Right lobe of liver (tissue), 6 donors: ENCODE data around the gene AKIP1. TPM values are rescaled to one million over a fixed set of nuclear protein-coding genes. Genes with fewer than 3 reads are reported as not detected.

ENCODE experiments used
- ATAC-seq, 4 donors: fragments of 200-7000 bp; cut with Tn5 transposase; one replicate each; pipeline ENCODE4 v1.9.1; 2020; ENCODE audit warnings: mild to moderate bottlenecking in 4 of 4, moderate library complexity in 4 of 4
- DNase-seq, 3 donors: peaks; one replicate each; pipeline ENCODE4 v3.0.0-alpha.2; 2020
- H3K27ac ChIP-seq, 3 donors: fragments of 200-600 bp; one replicate each; pipeline ENCODE4 v1.8.0; 2022
- H3K27me3 ChIP-seq, 2 donors: fragments of 200-600 bp; one replicate each; pipeline ENCODE4 v1.8.0; 2022
- H3K36me3 ChIP-seq, 4 donors: fragments of 200-600 bp; sonication (generic) in 1 of 4; one replicate each; pipeline versions ENCODE4 v1.5.1 to v1.8.0; 2017 to 2022; ENCODE audit warnings: control low read depth in 1 of 4
- H3K4me1 ChIP-seq, 4 donors: fragments of 200-600 bp; sonication (generic) in 1 of 4; one replicate each; pipeline versions ENCODE4 v1.5.1 to v1.8.0; 2017 to 2022; ENCODE audit warnings: control low read depth in 1 of 4
- H3K4me3 ChIP-seq, 3 donors: fragments of 200-600 bp; one replicate each; pipeline ENCODE4 v1.8.0; 2022
- H3K9me3 ChIP-seq, 4 donors: fragments of 200-600 bp; sonication (generic) in 1 of 4; one replicate each; pipeline versions ENCODE4 v1.5.1 to v1.8.0; 2017 to 2022; ENCODE audit warnings: control low read depth in 1 of 4
- POLR2A ChIP-seq: fragments of 450-650 bp; IDR thresholded peaks from one replicate; pipeline ENCODE4 v1.6.1; 2017; ENCODE audit warnings: antibody characterized with exemption, mild to moderate bottlenecking
- WGBS: methylation state at CpG from one replicate; pipeline ENCODE4 v1.1.6; 2018; ENCODE audit warnings: low coverage, low lambda C conversion rate; ENCODE audit not compliant: insufficient coverage; ENCODE audit errors: missing lambda C conversion rate; 5-methylcytosine and 5-hydroxymethylcytosine counted together
- intact Hi-C, 2 donors: fragments of 100-400 bp; cut with DNase I; formaldehyde crosslinking; loops; one replicate each; pipeline versions ENCODE4 v1.11.2 to v1.14.1; 2022
- total RNA-seq, 6 experiments: library from RNA; depleted of rRNA in 2 of 6; stranded (reverse); fragments of >200 nt in 2 of 6; fragmentation: NEBNext Ultra II Directional in 3 of 6; extraction: Animal tissue kit (Norgen Biotek cat#: 25700) in 3 of 6; gene quantifications; one replicate each; pipeline versions ENCODE4 v1.1.0 to v1.2.4, GENCODE V29; 2016 to 2023
- TF ChIP-seq, protein P1 (sequence below), 4 donors: fragments of 200-600 bp in 3 of 4; fragments of 450-650 bp in 1 of 4; IDR thresholded peaks; one replicate each; pipeline versions ENCODE4 v1.5.1 to v1.8.0; 2016 to 2022; ENCODE audit warnings: antibody characterized with exemption in 4 of 4, mild to moderate bottlenecking in 2 of 4
- donor health status: DM: no; HTN: yes; CAD: no.
- donor health status: DM: no; HTN: no; CAD: no.
- donor health status: DM: no; HTN: no; CAD: no.
- donor health status: DM: no; HTN: yes; CAD: no.
- donor health status: DM: no; HTN: yes; CAD: no.

AKIP1 gene
- total RNA-seq, 6 experiments from 2014 or later, result 5.8 to 14.8 (median 8.7) TPM

DNA sequence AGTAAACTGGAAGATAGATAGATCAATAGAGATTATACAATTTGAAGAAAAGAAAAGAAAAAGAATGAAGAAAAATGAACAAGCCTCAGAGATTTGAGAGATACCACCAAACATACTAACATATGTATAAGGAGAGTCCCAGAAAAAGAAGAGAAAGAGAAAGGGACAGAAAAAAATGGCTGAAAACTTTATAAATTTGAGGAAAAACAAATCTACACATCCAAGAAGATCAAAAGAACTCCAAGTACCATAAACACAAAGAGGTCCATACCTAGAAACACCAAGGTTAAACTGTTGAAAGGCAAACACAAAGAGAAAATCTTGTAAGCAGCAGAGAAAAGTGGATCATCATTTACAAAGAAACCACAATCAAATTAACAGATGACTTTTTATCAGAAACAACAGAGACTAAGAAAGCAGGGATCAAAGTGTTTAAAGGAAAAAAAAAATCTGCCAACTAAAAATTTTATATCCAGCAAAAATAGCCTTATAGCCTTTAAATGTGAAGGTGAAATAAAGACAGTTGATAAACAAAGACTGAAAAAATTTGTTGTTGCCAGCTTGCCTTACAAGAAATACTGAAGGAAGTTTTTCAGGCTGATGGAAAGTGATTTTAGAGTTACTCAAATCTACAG, 11.8 kb upstream of the AKIP1 start:
- Histone ChIP-seq H3K27ac (no peak overlapping the region), H3K4me3 (no peak overlapping the region), H3K27me3 (no peaks in the 10 kb centered on the region), H3K36me3 (no peaks in the 10 kb centered on the region), H3K4me1 (no peaks in the 10 kb centered on the region), H3K9me3 (peaks cover 0 to 7% (median 0%) of the 10 kb centered on the region in 4 donors)
- no peak for TF ChIP-seq POLR2A
- TF ChIP-seq, protein P1, sequence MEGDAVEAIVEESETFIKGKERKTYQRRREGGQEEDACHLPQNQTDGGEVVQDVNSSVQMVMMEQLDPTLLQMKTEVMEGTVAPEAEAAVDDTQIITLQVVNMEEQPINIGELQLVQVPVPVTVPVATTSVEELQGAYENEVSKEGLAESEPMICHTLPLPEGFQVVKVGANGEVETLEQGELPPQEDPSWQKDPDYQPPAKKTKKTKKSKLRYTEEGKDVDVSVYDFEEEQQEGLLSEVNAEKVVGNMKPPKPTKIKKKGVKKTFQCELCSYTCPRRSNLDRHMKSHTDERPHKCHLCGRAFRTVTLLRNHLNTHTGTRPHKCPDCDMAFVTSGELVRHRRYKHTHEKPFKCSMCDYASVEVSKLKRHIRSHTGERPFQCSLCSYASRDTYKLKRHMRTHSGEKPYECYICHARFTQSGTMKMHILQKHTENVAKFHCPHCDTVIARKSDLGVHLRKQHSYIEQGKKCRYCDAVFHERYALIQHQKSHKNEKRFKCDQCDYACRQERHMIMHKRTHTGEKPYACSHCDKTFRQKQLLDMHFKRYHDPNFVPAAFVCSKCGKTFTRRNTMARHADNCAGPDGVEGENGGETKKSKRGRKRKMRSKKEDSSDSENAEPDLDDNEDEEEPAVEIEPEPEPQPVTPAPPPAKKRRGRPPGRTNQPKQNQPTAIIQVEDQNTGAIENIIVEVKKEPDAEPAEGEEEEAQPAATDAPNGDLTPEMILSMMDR (IDR thresholded peaks at IDR 0.05), result no peak
- intact Hi-C loops, result no loop called here
- DNase-seq (no peak), ATAC-seq (no peak)

DNA sequence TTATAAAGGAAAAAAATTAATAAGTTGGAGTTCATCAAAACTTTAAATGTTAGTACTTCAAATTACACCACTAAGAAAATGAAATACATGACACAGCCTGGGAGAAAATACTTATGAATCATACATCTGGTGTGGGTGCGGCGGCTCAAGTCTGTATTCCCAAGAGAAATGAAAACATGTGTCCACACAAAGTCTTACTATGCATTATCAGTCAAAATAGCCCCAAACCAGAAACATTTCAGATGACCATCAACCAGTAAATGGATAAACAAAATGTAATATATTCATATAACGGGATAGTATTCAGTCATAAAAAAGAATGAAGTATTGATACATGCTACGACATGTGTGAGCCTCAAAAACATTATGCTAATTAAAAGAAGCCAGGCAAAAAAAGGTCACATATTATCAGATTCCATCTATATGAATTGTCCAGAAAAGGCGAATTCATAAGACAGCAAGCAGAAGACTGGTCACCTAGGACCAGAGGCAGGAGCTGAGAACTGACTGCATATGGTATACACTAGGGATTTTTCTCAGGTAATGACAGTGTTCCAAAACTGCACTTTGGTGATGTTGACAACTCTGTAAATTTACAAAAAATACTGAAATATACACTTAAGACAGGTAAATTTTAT, 5.3 kb upstream of the AKIP1 start:
- TF ChIP-seq, protein P1 (IDR thresholded peaks at IDR 0.05), result no peak
- no peak for TF ChIP-seq POLR2A
- intact Hi-C loops, result no loop called here
- no peak for DNase-seq

DNA sequence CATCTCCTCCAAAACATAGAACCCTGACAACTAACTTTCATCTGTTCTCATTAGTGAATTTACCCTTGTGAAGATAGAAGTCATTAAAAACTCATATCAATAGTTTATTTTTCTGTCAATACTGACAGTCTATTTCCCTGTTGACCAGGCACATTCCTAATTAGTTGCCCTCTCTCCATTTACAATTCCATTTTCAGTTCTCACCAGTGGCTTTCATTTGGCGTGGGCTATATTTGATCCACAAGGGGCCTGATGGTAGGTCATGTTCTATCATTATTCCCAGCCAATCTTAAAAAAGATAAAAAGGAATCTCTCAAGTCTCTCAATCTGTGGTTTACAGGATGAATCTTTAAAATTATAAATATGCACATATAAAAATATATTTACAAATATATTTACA, 3.9 kb upstream of the AKIP1 start:
- Histone ChIP-seq H3K36me3 (no peaks in the 10 kb centered on the region), H3K27ac (no peak overlapping the region), H3K4me1 (peaks cover 0 to 5% (median 0%) of the 10 kb centered on the region in 4 donors), H3K4me3 (no peak overlapping the region), H3K9me3 (no peaks in the 10 kb centered on the region), H3K27me3 (no peaks in the 10 kb centered on the region)
- 100% methylated on average over 1 of the region's 1 CpG for WGBS
- no peak for DNase-seq
- no peak for ATAC-seq
- intact Hi-C loops, result no loop called here
- TF ChIP-seq, protein P1 (IDR thresholded peaks at IDR 0.05), result no peak
- TF ChIP-seq POLR2A, result no peak

More for the DNA sequence above, 5.3 kb upstream of the AKIP1 start:
- 70% methylated on average over 5 of the region's 5 CpGs for WGBS
- Histone ChIP-seq H3K9me3 (no peaks in the 10 kb centered on the region), H3K27ac (no peak overlapping the region), H3K27me3 (no peaks in the 10 kb centered on the region), H3K4me3 (no peak overlapping the region), H3K36me3 (no peaks in the 10 kb centered on the region), H3K4me1 (peaks cover 0 to 5% (median 0%) of the 10 kb centered on the region in 4 donors)
- ATAC-seq, result no peak

DNA sequence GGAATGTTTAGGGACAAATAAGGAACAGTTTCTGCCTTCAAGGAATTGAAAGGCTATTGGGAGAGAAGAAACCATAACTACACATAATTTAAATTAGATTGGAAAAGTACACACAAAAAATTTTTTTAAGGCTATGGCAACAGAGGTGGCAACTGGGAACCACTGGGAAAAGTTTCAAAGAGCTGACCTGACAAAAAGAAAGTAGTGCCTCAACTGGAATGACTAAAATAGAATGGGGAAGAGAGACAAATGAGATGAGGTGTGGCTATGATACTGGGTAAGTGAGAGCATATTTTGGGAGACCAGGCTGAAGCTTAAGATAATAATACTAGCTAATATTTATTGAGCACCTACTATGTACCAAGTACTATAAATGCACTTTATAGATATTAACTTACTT, 2.9 kb upstream of the AKIP1 start:
- TF ChIP-seq POLR2A, result no peak
- TF ChIP-seq, protein P1 (IDR thresholded peaks at IDR 0.05), result no peak

More for the DNA sequence above, 2.9 kb upstream of the AKIP1 start:
- Histone ChIP-seq H3K27ac (no peak overlapping the region), H3K4me3 (no peak overlapping the region), H3K27me3 (no peaks in the 10 kb centered on the region), H3K36me3 (no peaks in the 10 kb centered on the region), H3K4me1 (peaks cover 0 to 5% (median 0%) of the 10 kb centered on the region in 4 donors), H3K9me3 (no peaks in the 10 kb centered on the region)
- DNase-seq, result no peak
- intact Hi-C loops, result no loop called here
- ATAC-seq, result no peak
